Measurements from ENCODE around the gene RUNX1.
A peak's percentile ranks its signal among the peaks of the same experiment; 100 is the strongest.

RUNX1 gene

GRCh38 chr21:34892209-34892608 lies 156.9 kb downstream of the RUNX1 start:
- H3K4me3 ChIP-seq (replicated peaks in 1 of 2; ENCODE audit: low read depth in 2 of 2, low read length in 2 of 2), result no peak overlapping the region
- no peak for TF ChIP-seq CTCF (IDR thresholded peaks at IDR 0.05; ENCODE audit: low read depth, low read length)
- no peak for DNase-seq (ENCODE audit: low read depth in 2 of 2)

GRCh38 chr21:34891613-34891943 lies 157.5 kb downstream of the RUNX1 start:
- no peak for TF ChIP-seq CTCF (IDR thresholded peaks at IDR 0.05; ENCODE audit: low read depth, low read length)
- peak overlapping the region; percentile 32 to 70 for H3K4me3 ChIP-seq (replicated peaks in 1 of 2; ENCODE audit: low read depth in 2 of 2, low read length in 2 of 2)
- DNase-seq (ENCODE audit: low read depth in 2 of 2), result no peak

DNA sequence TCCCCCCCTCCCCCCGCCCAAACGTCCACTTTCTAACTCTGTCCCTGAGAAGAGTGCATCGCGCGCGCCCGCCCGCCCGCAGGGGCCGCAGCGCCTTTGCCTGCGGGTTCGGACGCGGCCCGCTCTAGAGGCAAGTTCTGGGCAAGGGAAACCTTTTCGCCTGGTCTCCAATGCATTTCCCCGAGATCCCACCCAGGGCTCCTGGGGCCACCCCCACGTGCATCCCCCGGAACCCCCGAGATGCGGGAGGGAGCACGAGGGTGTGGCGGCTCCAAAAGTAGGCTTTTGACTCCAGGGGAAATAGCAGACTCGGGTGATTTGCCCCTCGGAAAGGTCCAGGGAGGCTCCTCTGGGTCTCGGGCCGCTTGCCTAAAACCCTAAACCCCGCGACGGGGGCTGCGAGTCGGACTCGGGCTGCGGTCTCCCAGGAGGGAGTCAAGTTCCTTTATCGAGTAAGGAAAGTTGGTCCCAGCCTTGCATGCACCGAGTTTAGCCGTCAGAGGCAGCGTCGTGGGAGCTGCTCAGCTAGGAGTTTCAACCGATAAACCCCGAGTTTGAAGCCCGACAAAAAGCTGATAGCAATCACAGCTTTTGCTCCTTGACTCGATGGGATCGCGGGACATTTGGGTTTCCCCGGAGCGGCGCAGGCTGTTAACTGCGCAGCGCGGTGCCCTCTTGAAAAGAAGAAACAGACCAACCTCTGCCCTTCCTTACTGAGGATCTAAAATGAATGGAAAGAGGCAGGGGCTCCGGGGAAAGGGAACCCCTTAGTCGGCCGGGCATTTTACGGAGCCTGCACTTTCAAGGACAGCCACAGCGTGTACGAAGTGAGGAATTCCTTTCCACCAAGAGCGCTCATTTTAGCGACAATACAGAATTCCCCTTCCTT lies 158.1 kb downstream of the RUNX1 start:
- peak in 1 of 2 donors; percentile 51 for DNase-seq (ENCODE audit: low read depth in 2 of 2)
- peak; percentile 0 for TF ChIP-seq CTCF (IDR thresholded peaks at IDR 0.05; ENCODE audit: low read depth, low read length)
- peak overlapping the region; percentile 32 to 70 for H3K4me3 ChIP-seq (replicated peaks in 1 of 2; ENCODE audit: low read depth in 2 of 2, low read length in 2 of 2)

GRCh38 chr21:34890470-34890723 lies 158.7 kb downstream of the RUNX1 start:
- TF ChIP-seq CTCF (IDR thresholded peaks at IDR 0.05; ENCODE audit: low read depth, low read length), result no peak
- no peak for DNase-seq (ENCODE audit: low read depth in 2 of 2)
- peak overlapping the region; percentile 28 to 70 for H3K4me3 ChIP-seq (replicated peaks in 1 of 2; ENCODE audit: low read depth in 2 of 2, low read length in 2 of 2)

DNA sequence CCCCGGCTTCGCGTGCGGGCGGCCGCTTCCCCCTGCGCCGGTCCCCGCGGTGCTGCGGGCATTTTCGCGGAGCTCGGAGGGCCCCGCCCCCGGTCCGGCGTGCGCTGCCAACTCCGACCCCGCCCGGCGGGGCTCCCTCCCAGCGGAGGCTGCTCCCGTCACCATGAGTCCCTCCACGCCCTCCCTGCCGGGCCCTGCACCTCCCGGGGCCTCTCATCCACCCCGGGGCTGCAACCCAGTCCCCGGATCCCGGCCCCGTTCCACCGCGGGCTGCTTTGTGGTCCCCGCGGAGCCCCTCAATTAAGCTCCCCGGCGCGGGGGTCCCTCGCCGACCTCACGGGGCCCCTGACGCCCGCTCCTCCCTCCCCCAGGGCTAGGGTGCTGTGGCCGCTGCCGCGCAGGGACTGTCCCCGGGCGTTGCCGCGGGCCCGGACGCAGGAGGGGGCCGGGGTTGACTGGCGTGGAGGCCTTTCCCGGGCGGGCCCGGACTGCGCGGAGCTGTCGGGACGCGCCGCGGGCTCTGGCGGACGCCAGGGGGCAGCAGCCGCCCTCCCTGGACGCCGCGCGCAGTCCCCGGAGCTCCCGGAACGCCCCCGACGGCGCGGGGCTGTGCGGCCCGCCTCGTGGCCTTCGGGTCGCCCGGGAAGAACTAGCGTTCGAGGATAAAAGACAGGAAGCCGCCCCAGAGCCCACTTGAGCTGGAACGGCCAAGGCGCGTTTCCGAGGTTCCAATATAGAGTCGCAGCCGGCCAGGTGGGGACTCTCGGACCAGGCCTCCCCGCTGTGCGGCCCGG lies 159.2 kb downstream of the RUNX1 start:
- peak; percentile 84 to 85 for DNase-seq (ENCODE audit: low read depth in 2 of 2)
- H3K4me3 ChIP-seq (replicated peaks in 1 of 2; ENCODE audit: low read depth in 2 of 2, low read length in 2 of 2), result peak overlapping the region; percentile 70 to 74
- TF ChIP-seq CTCF (IDR thresholded peaks at IDR 0.05; ENCODE audit: low read depth, low read length), result peak; percentile 28

GRCh38 chr21:34889320-34889675 lies 159.8 kb downstream of the RUNX1 start:
- DNase-seq (ENCODE audit: low read depth in 2 of 2), result peak; percentile 80 to 81
- H3K4me3 ChIP-seq (replicated peaks in 1 of 2; ENCODE audit: low read depth in 2 of 2, low read length in 2 of 2), result peak overlapping the region; percentile 70 to 74
- TF ChIP-seq CTCF (IDR thresholded peaks at IDR 0.05; ENCODE audit: low read depth, low read length), result no peak

Data from cardiac fibroblast (primary cell).